ENCODE data around the gene CBX2. TPM values are rescaled to one million over a fixed set of nuclear protein-coding genes. Genes with fewer than 3 reads are reported as not detected.

The CBX2 gene
- total RNA-seq, 1 experiment from 2014 or later, result 4.8 TPM

GRCh38 chr17:79732804-79733691 lies 44.9 kb upstream of the CBX2 start:
- H3K9me3 ChIP-seq (ENCODE audit: low read length), result no peaks in the 10 kb centered on the region
- peak overlapping the region; percentile 25; the same call in 1 of the 2 replicates for H3K4me3 ChIP-seq (ENCODE audit: low read length)
- peaks cover 14% of the 10 kb centered on the region for H3K4me1 ChIP-seq (ENCODE audit: low read length)
- H3K27ac ChIP-seq (ENCODE audit: low read length), result no peak overlapping the region
- H3K36me3 ChIP-seq (ENCODE audit: insufficient read depth, low read length), result no peaks in the 10 kb centered on the region
- H3K27me3 ChIP-seq (ENCODE audit: low read length), result no peaks in the 10 kb centered on the region
- DNase-seq, result peak; percentile 50
- no peaks in the 10 kb centered on the region; the same call in 1 of the 2 replicates for H3K9me2 ChIP-seq (replicated peaks; ENCODE audit: insufficient read depth, low read length)
- peak overlapping the region; percentile 41; the same call in 1 of the 2 replicates for H3K9ac ChIP-seq (ENCODE audit: low read length)
- no peaks in the 10 kb centered on the region for H4K20me1 ChIP-seq (ENCODE audit: insufficient read depth, low read depth, low read length)
- H2AFZ ChIP-seq (ENCODE audit: low read length), result peak overlapping the region; percentile 67; the same call in 1 of the 2 replicates
- peak overlapping the region; percentile 31 for H3K4me2 ChIP-seq (ENCODE audit: low read depth, low read length, poor library complexity, severe bottlenecking)
- no peaks in the 10 kb centered on the region for H3K79me2 ChIP-seq (ENCODE audit: low read length)

- no peaks in the 10 kb centered on the region for H3K36me3 ChIP-seq (ENCODE audit: insufficient read depth, low read length)
- H3K27me3 ChIP-seq (ENCODE audit: low read length), result no peaks in the 10 kb centered on the region
- no peak overlapping the region for H2AFZ ChIP-seq (ENCODE audit: low read length)
- H3K27ac ChIP-seq (ENCODE audit: low read length), result no peak overlapping the region
- no peak overlapping the region for H3K4me3 ChIP-seq (ENCODE audit: low read length)
- H3K9ac ChIP-seq (ENCODE audit: low read length), result no peak overlapping the region
- H3K9me3 ChIP-seq (ENCODE audit: low read length), result no peaks in the 10 kb centered on the region
- H4K20me1 ChIP-seq (ENCODE audit: insufficient read depth, low read depth, low read length), result no peaks in the 10 kb centered on the region
- H3K9me2 ChIP-seq (replicated peaks; ENCODE audit: insufficient read depth, low read length), result no peaks in the 10 kb centered on the region
- no peak overlapping the region for H3K4me2 ChIP-seq (ENCODE audit: low read depth, low read length, poor library complexity, severe bottlenecking)
- DNase-seq, result no peak
- H3K79me2 ChIP-seq (ENCODE audit: low read length), result no peaks in the 10 kb centered on the region
- peaks cover 12% of the 10 kb centered on the region for H3K4me1 ChIP-seq (ENCODE audit: low read length)
Observed at GRCh38 chr17:79733692-79734070, 44.3 kb upstream of the CBX2 start.

GRCh38 chr17:79735096-79735495 lies 42.9 kb upstream of the CBX2 start:
- Histone ChIP-seq H3K27me3 (ENCODE audit: low read length) (no peaks in the 10 kb centered on the region), H4K20me1 (ENCODE audit: insufficient read depth, low read depth, low read length) (no peaks in the 10 kb centered on the region), H3K4me3 (ENCODE audit: low read length) (no peak overlapping the region), H3K4me2 (ENCODE audit: low read depth, low read length, poor library complexity, severe bottlenecking) (no peak overlapping the region), H3K4me1 (ENCODE audit: low read length) (peaks cover 12% of the 10 kb centered on the region), H3K9me2 (replicated peaks; ENCODE audit: insufficient read depth, low read length) (no peaks in the 10 kb centered on the region), H3K27ac (ENCODE audit: low read length) (no peak overlapping the region), H2AFZ (ENCODE audit: low read length) (no peak overlapping the region), H3K9ac (ENCODE audit: low read length) (no peak overlapping the region), H3K79me2 (ENCODE audit: low read length) (no peaks in the 10 kb centered on the region), H3K9me3 (ENCODE audit: low read length) (no peaks in the 10 kb centered on the region), H3K36me3 (ENCODE audit: insufficient read depth, low read length) (no peaks in the 10 kb centered on the region)
- DNase-seq, result no peak

GRCh38 chr17:79737046-79737921 lies 40.7 kb upstream of the CBX2 start:
- H3K36me3 ChIP-seq (ENCODE audit: insufficient read depth, low read length), result no peaks in the 10 kb centered on the region
- no peak overlapping the region for H3K4me3 ChIP-seq (ENCODE audit: low read length)
- H3K9me2 ChIP-seq (replicated peaks; ENCODE audit: insufficient read depth, low read length), result no peaks in the 10 kb centered on the region
- no peak overlapping the region for H2AFZ ChIP-seq (ENCODE audit: low read length)
- no peak overlapping the region for H3K27ac ChIP-seq (ENCODE audit: low read length)
- no peaks in the 10 kb centered on the region for H3K27me3 ChIP-seq (ENCODE audit: low read length)
- peaks cover 15% of the 10 kb centered on the region for H3K4me1 ChIP-seq (ENCODE audit: low read length)
- no peak overlapping the region for H3K9ac ChIP-seq (ENCODE audit: low read length)
- 0 out of 2 replicates have a peak, but pooled peaks cover 3% of the 10 kb centered on the region for H4K20me1 ChIP-seq (ENCODE audit: insufficient read depth, low read depth, low read length)
- DNase-seq, result no peak
- no peaks in the 10 kb centered on the region for H3K9me3 ChIP-seq (ENCODE audit: low read length)
- no peak overlapping the region for H3K4me2 ChIP-seq (ENCODE audit: low read depth, low read length, poor library complexity, severe bottlenecking)
- no peaks in the 10 kb centered on the region for H3K79me2 ChIP-seq (ENCODE audit: low read length)

GRCh38 chr17:79737922-79738578 lies 39.9 kb upstream of the CBX2 start:
- H3K79me2 ChIP-seq (ENCODE audit: low read length), result no peaks in the 10 kb centered on the region
- no peak overlapping the region for H3K9ac ChIP-seq (ENCODE audit: low read length)
- no peaks in the 10 kb centered on the region for H3K36me3 ChIP-seq (ENCODE audit: insufficient read depth, low read length)

GRCh38 chr17:79738643-79739042 lies 39.3 kb upstream of the CBX2 start:
- H3K9ac ChIP-seq (ENCODE audit: low read length), result no peak overlapping the region
- H3K4me3 ChIP-seq (ENCODE audit: low read length), result no peak overlapping the region
- no peak overlapping the region for H2AFZ ChIP-seq (ENCODE audit: low read length)
- no peak for DNase-seq
- no peak overlapping the region for H3K27ac ChIP-seq (ENCODE audit: low read length)
- H3K4me1 ChIP-seq (ENCODE audit: low read length), result peaks cover 3% of the 10 kb centered on the region
- H3K9me3 ChIP-seq (ENCODE audit: low read length), result no peaks in the 10 kb centered on the region
- H3K79me2 ChIP-seq (ENCODE audit: low read length), result no peaks in the 10 kb centered on the region
- no peaks in the 10 kb centered on the region for H3K9me2 ChIP-seq (replicated peaks; ENCODE audit: insufficient read depth, low read length)
- no peaks in the 10 kb centered on the region for H3K27me3 ChIP-seq (ENCODE audit: low read length)
- no peak overlapping the region for H3K4me2 ChIP-seq (ENCODE audit: low read depth, low read length, poor library complexity, severe bottlenecking)
- H3K36me3 ChIP-seq (ENCODE audit: insufficient read depth, low read length), result no peaks in the 10 kb centered on the region
- 0 out of 2 replicates have a peak, but pooled peaks cover 3% of the 10 kb centered on the region for H4K20me1 ChIP-seq (ENCODE audit: insufficient read depth, low read depth, low read length)

More at GRCh38 chr17:79737922-79738578, 39.9 kb upstream of the CBX2 start:
- no peak overlapping the region for H2AFZ ChIP-seq (ENCODE audit: low read length)
- no peak for DNase-seq
- H3K4me1 ChIP-seq (ENCODE audit: low read length), result peaks cover 7% of the 10 kb centered on the region
- H4K20me1 ChIP-seq (ENCODE audit: insufficient read depth, low read depth, low read length), result 0 out of 2 replicates have a peak, but pooled peaks cover 3% of the 10 kb centered on the region
- H3K27ac ChIP-seq (ENCODE audit: low read length), result no peak overlapping the region
- H3K4me2 ChIP-seq (ENCODE audit: low read depth, low read length, poor library complexity, severe bottlenecking), result no peak overlapping the region
- H3K9me3 ChIP-seq (ENCODE audit: low read length), result no peaks in the 10 kb centered on the region
- H3K9me2 ChIP-seq (replicated peaks; ENCODE audit: insufficient read depth, low read length), result no peaks in the 10 kb centered on the region
- H3K4me3 ChIP-seq (ENCODE audit: low read length), result no peak overlapping the region
- H3K27me3 ChIP-seq (ENCODE audit: low read length), result no peaks in the 10 kb centered on the region

- H3K9me2 ChIP-seq (replicated peaks; ENCODE audit: insufficient read depth, low read length), result no peaks in the 10 kb centered on the region
- H3K79me2 ChIP-seq (ENCODE audit: low read length), result no peaks in the 10 kb centered on the region
- H2AFZ ChIP-seq (ENCODE audit: low read length), result no peak overlapping the region
- no peaks in the 10 kb centered on the region for H3K9me3 ChIP-seq (ENCODE audit: low read length)
- H3K36me3 ChIP-seq (ENCODE audit: insufficient read depth, low read length), result no peaks in the 10 kb centered on the region
- H3K9ac ChIP-seq (ENCODE audit: low read length), result no peak overlapping the region
- H4K20me1 ChIP-seq (ENCODE audit: insufficient read depth, low read depth, low read length), result 0 out of 2 replicates have a peak, but pooled peaks cover 3% of the 10 kb centered on the region
- no peak overlapping the region for H3K4me2 ChIP-seq (ENCODE audit: low read depth, low read length, poor library complexity, severe bottlenecking)
- H3K4me1 ChIP-seq (ENCODE audit: low read length), result peaks cover 3% of the 10 kb centered on the region
- no peak overlapping the region for H3K27ac ChIP-seq (ENCODE audit: low read length)
- no peaks in the 10 kb centered on the region for H3K27me3 ChIP-seq (ENCODE audit: low read length)
- no peak overlapping the region for H3K4me3 ChIP-seq (ENCODE audit: low read length)
- DNase-seq, result no peak
Observed at GRCh38 chr17:79739148-79740062, 38.5 kb upstream of the CBX2 start.

Measured in Karpas-422 (cell line).